H9 (cell line): Measurements from ENCODE around the gene ATP6V1B1. TPM values are rescaled to one million over a fixed set of nuclear protein-coding genes. Genes with fewer than 3 reads are reported as not detected.

ENCODE experiments used
- DNase-seq: peaks from one replicate; pipeline ENCODE4 v3.0.0-alpha.2; 2017
- H2AFZ ChIP-seq: one replicate; pipeline ENCODE4 v1.6.1; 2013; ENCODE audit warnings: mild to moderate bottlenecking, low read length, control low read depth, moderate library complexity
- H2AK5ac ChIP-seq: 2 replicates; pipeline ENCODE4 v1.6.1; 2013; ENCODE audit warnings: low read length, control low read depth, mixed read lengths; ENCODE audit not compliant: insufficient read length
- H2BK120ac ChIP-seq: one replicate; pipeline ENCODE4 v1.6.1; 2013; ENCODE audit warnings: low read depth, mild to moderate bottlenecking, low read length, control low read depth, inconsistent platforms; ENCODE audit not compliant: poor library complexity, severe bottlenecking
- H2BK12ac ChIP-seq: 2 replicates; pipeline ENCODE4 v1.6.1; 2013; ENCODE audit warnings: low read length, control low read depth, mixed read lengths, low read depth; ENCODE audit not compliant: insufficient read length
- H2BK15ac ChIP-seq: 2 replicates; pipeline ENCODE4 v1.6.1; 2013; ENCODE audit warnings: low read depth, low read length, control low read depth
- H2BK20ac ChIP-seq: one replicate; pipeline ENCODE4 v1.6.1; 2013; ENCODE audit warnings: low read depth, mild to moderate bottlenecking, low read length, control low read depth, inconsistent platforms; ENCODE audit not compliant: poor library complexity, severe bottlenecking
- H2BK5ac ChIP-seq: 2 replicates; pipeline ENCODE4 v1.6.1; 2013; ENCODE audit warnings: low read length, control low read depth, mixed read lengths; ENCODE audit not compliant: insufficient read length
- H3K14ac ChIP-seq: 2 replicates; pipeline ENCODE4 v1.6.1; 2013; ENCODE audit warnings: low read length, control low read depth; ENCODE audit not compliant: insufficient read depth
- H3K18ac ChIP-seq: 2 replicates; pipeline ENCODE4 v1.6.1; 2013; ENCODE audit warnings: low read depth, mild to moderate bottlenecking, mixed read lengths, low read length, control low read depth; ENCODE audit not compliant: insufficient read length
- H3K23ac ChIP-seq: 2 replicates; pipeline ENCODE4 v1.6.1; 2013; ENCODE audit warnings: low read length, control low read depth, mixed read lengths, low read depth; ENCODE audit not compliant: insufficient read length
- H3K23me2 ChIP-seq: 2 replicates; pipeline ENCODE4 v1.6.1; 2013; ENCODE audit warnings: low read depth, mild to moderate bottlenecking, mixed read lengths, low read length, control low read depth; ENCODE audit not compliant: insufficient read length, poor library complexity, severe bottlenecking
- H3K27ac ChIP-seq: 2 replicates; pipeline ENCODE4 v1.5.1; 2013; ENCODE audit warnings: low read length, control low read depth, mixed read lengths, low read depth; ENCODE audit not compliant: insufficient read length
- H3K27me3 ChIP-seq: 2 replicates; pipeline ENCODE4 v1.6.1; 2013; ENCODE audit warnings: low read length, control low read depth, inconsistent platforms; ENCODE audit not compliant: insufficient read depth
- H3K4ac ChIP-seq: 2 replicates; pipeline ENCODE4 v1.6.1; 2013; ENCODE audit warnings: low read depth, mild to moderate bottlenecking, control low read depth, inconsistent platforms, low read length, moderate library complexity
- H3K4me1 ChIP-seq: 2 replicates; pipeline ENCODE4 v1.6.1; 2013; ENCODE audit warnings: low read length, control low read depth, inconsistent platforms; ENCODE audit not compliant: insufficient read depth
- H3K4me2 ChIP-seq: 2 replicates; pipeline ENCODE4 v1.6.1; 2013; ENCODE audit warnings: low read length, control low read depth, mixed read lengths; ENCODE audit not compliant: insufficient read length, insufficient read depth
- H3K56ac ChIP-seq: 2 replicates; pipeline ENCODE4 v1.6.1; 2013; ENCODE audit warnings: low read depth, mild to moderate bottlenecking, mixed read lengths, low read length, control low read depth; ENCODE audit not compliant: insufficient read length
- H3K79me1 ChIP-seq: 2 replicates; pipeline ENCODE4 v1.6.1; 2013; ENCODE audit warnings: low read depth, mild to moderate bottlenecking, moderate library complexity, low read length, control low read depth, inconsistent platforms; ENCODE audit not compliant: insufficient read depth, poor library complexity, severe bottlenecking
- H3K79me2 ChIP-seq: 2 replicates; pipeline ENCODE4 v1.6.1; 2013; ENCODE audit warnings: low read length, control low read depth, inconsistent platforms; ENCODE audit not compliant: insufficient read depth
- H3K9ac ChIP-seq: 2 replicates; pipeline ENCODE4 v1.6.1; 2013; ENCODE audit warnings: low read length, control low read depth, mixed read lengths; ENCODE audit not compliant: insufficient read length; ENCODE audit errors: extremely low read depth
- H3K9me3 ChIP-seq: one replicate; pipeline ENCODE4 v1.6.1; 2013; ENCODE audit warnings: low read depth, low read length, inconsistent platforms; ENCODE audit not compliant: control insufficient read depth
- H3T11ph ChIP-seq: one replicate; pipeline ENCODE4 v1.6.1; 2013; ENCODE audit warnings: mild to moderate bottlenecking, low read length, control low read depth, inconsistent platforms
- H4K20me1 ChIP-seq: one replicate; pipeline ENCODE4 v1.6.1; 2013; ENCODE audit not compliant: control insufficient read depth, insufficient read length, insufficient read depth
- H4K5ac ChIP-seq: 2 replicates; pipeline ENCODE4 v1.6.1; 2013; ENCODE audit warnings: low read depth, mild to moderate bottlenecking, mixed read lengths, low read length, control low read depth; ENCODE audit not compliant: insufficient read length
- H4K8ac ChIP-seq: replicated peaks from 2 replicates; pipeline ENCODE4 v1.6.1; 2013; ENCODE audit warnings: low read length, control low read depth, mixed read lengths, low read depth; ENCODE audit not compliant: insufficient read length
- H4K91ac ChIP-seq: 2 replicates; pipeline ENCODE4 v1.6.1; 2013; ENCODE audit warnings: low read depth, mild to moderate bottlenecking, moderate library complexity, mixed read lengths, low read length, control low read depth; ENCODE audit not compliant: insufficient read length
- H3K27ac Mint-ChIP-seq, 3 experiments: 2 replicates in 2 of 3; 3 replicates in 1 of 3; pipeline ENCODE4 v1.8.0; 2020 to 2021; ENCODE audit warnings: mixed read lengths in 3 of 3, mild to moderate bottlenecking in 1 of 3, moderate library complexity in 1 of 3
- H3K27me3 Mint-ChIP-seq: 2 replicates; pipeline ENCODE4 v1.8.0; 2021; ENCODE audit warnings: low read depth, mild to moderate bottlenecking, moderate library complexity, mixed read lengths
- H3K36me3 Mint-ChIP-seq, 3 experiments: 2 replicates in 2 of 3; 3 replicates in 1 of 3; pipeline ENCODE4 v1.8.0; 2020 to 2021; ENCODE audit warnings: low read depth in 3 of 3, mixed read lengths in 3 of 3; ENCODE audit not compliant: insufficient read depth in 1 of 3
- H3K4me1 Mint-ChIP-seq, 2 experiments: 2 replicates each; pipeline ENCODE4 v1.8.0; 2020; ENCODE audit warnings: mixed read lengths in 2 of 2
- H3K4me3 Mint-ChIP-seq, 2 experiments: 2 replicates in 1 of 2; 3 replicates in 1 of 2; pipeline ENCODE4 v1.8.0; 2020 to 2021; ENCODE audit warnings: mild to moderate bottlenecking in 2 of 2, mixed read lengths in 2 of 2, moderate library complexity in 1 of 2
- H3K9me3 Mint-ChIP-seq, 2 experiments: 2 replicates in 1 of 2; 3 replicates in 1 of 2; pipeline ENCODE4 v1.8.0; 2020; ENCODE audit warnings: mild to moderate bottlenecking in 2 of 2, mixed read lengths in 2 of 2, moderate library complexity in 1 of 2
- WGBS: extraction: QIAGEN DNeasy Blood & Tissue Kit; methylation state at CpG from one replicate; pipeline ENCODE4 v1.1.7; 2013; ENCODE audit warnings: missing lambda C conversion rate, low lambda C conversion rate, mixed read lengths; ENCODE audit not compliant: insufficient read length; ENCODE audit errors: extremely low coverage; 5-methylcytosine and 5-hydroxymethylcytosine counted together
- total RNA-seq: library from RNA; stranded (reverse); gene quantifications from 2 replicates; pipeline ENCODE4 v1.2.1, GENCODE V29; 2021
- TF ChIP-seq, protein P1 (sequence below): fragments of 200-600 bp; sonication (generic); conservative IDR thresholded peaks from 3 replicates; pipeline ENCODE4 v1.8.0; 2021; ENCODE audit warnings: antibody characterized with exemption, mild to moderate bottlenecking

Gene ATP6V1B1
- total RNA-seq, 1 experiment from 2014 or later, result not detected

DNA sequence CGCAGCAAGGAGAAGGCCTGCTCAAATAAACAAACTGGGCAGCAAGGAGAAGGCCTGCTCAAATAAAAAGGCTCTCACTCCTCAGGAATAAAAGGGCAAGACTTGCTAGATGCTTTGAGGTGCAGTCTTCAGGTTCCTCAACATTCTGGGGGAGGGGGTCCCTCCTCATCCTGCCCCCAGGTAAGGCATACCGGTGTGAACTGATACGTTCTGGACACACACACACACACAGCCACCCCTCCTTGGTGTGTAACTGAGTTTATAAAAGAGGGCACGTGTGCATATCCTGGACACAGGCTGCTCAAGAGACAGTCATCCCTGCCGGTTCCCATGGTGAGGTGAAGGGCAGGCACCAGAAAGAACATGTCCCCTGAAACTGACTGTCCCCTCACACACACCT, 54.5 kb downstream of the ATP6V1B1 start:
- H2AK5ac ChIP-seq, result no peak overlapping the region
- no peaks in the 10 kb centered on the region for H4K20me1 ChIP-seq
- no peak overlapping the region for H2BK5ac ChIP-seq
- H3K4me2 ChIP-seq, result no peak overlapping the region
- DNase-seq, result no peak
- H2BK15ac ChIP-seq, result no peak overlapping the region
- no peak overlapping the region for H4K8ac ChIP-seq
- H3K23ac ChIP-seq, result no peak overlapping the region
- TF ChIP-seq, protein P1, sequence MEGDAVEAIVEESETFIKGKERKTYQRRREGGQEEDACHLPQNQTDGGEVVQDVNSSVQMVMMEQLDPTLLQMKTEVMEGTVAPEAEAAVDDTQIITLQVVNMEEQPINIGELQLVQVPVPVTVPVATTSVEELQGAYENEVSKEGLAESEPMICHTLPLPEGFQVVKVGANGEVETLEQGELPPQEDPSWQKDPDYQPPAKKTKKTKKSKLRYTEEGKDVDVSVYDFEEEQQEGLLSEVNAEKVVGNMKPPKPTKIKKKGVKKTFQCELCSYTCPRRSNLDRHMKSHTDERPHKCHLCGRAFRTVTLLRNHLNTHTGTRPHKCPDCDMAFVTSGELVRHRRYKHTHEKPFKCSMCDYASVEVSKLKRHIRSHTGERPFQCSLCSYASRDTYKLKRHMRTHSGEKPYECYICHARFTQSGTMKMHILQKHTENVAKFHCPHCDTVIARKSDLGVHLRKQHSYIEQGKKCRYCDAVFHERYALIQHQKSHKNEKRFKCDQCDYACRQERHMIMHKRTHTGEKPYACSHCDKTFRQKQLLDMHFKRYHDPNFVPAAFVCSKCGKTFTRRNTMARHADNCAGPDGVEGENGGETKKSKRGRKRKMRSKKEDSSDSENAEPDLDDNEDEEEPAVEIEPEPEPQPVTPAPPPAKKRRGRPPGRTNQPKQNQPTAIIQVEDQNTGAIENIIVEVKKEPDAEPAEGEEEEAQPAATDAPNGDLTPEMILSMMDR, result no peak
- no peak overlapping the region for H3T11ph ChIP-seq
- H3K36me3 Mint-ChIP-seq, result peaks cover 5 to 38% (median 30%) of the 10 kb centered on the region in 3 experiments; a peak in 5 of 7 replicates
- no peak overlapping the region for H3K4me3 Mint-ChIP-seq
- H4K91ac ChIP-seq, result no peak overlapping the region
- no peak overlapping the region for H2AFZ ChIP-seq
- no CpG with 5 or more reads among the region's 5 CpGs for WGBS
- H3K9me3 Mint-ChIP-seq, result no peaks in the 10 kb centered on the region
- H3K79me2 ChIP-seq, result 0 out of 2 replicates have a peak, but pooled peaks cover 3% of the 10 kb centered on the region
- H3K27ac ChIP-seq, result no peak overlapping the region
- no peak overlapping the region for H2BK20ac ChIP-seq
- H3K9ac ChIP-seq, result no peak overlapping the region
- H3K4me1 Mint-ChIP-seq, result peaks cover 10 to 12% of the 10 kb centered on the region in 2 experiments
- no peak overlapping the region for H3K14ac ChIP-seq
- no peak overlapping the region for H3K27ac Mint-ChIP-seq
- H2BK12ac ChIP-seq, result no peak overlapping the region
- H3K27me3 ChIP-seq, result no peaks in the 10 kb centered on the region
- no peaks in the 10 kb centered on the region for H3K79me1 ChIP-seq
- peaks cover 3% of the 10 kb centered on the region; the same call in 1 of the 2 replicates for H3K27me3 Mint-ChIP-seq
- no peak overlapping the region for H3K56ac ChIP-seq
- no peak overlapping the region for H3K4ac ChIP-seq
- no peak overlapping the region for H4K5ac ChIP-seq
- peaks cover 11% of the 10 kb centered on the region for H3K23me2 ChIP-seq
- no peak overlapping the region for H3K18ac ChIP-seq
- H3K4me1 ChIP-seq, result no peaks in the 10 kb centered on the region
- no peaks in the 10 kb centered on the region for H3K9me3 ChIP-seq
- no peak overlapping the region for H2BK120ac ChIP-seq
